Skeletal muscle satellite cell (primary cell): ENCODE results near the gene POLA1.
"Not testable (repeated sequence)": the region's sequence is repeated elsewhere in the genome, so short reads cannot be mapped to it uniquely, and the experiment has no call there.

ENCODE experiments used
- H3K27me3 ChIP-seq: 2 replicates; pipeline ENCODE4 v1.7.0; 2013; ENCODE audit warnings: low read length; ENCODE audit not compliant: control insufficient read depth, insufficient read depth
- H3K36me3 ChIP-seq: 2 replicates; pipeline ENCODE4 v1.7.0; 2013; ENCODE audit warnings: mild to moderate bottlenecking, control low read depth, low read length; ENCODE audit not compliant: insufficient read depth
- H3K4me1 ChIP-seq: 2 replicates; pipeline ENCODE4 v1.7.0; 2013; ENCODE audit warnings: low read length; ENCODE audit not compliant: control insufficient read depth, insufficient read depth
- H3K4me2 ChIP-seq: 2 replicates; pipeline ENCODE4 v1.7.0; 2013; ENCODE audit warnings: mild to moderate bottlenecking, low read length
- H3K4me3 ChIP-seq: 2 replicates; pipeline ENCODE4 v1.7.0; 2013; ENCODE audit warnings: low read length
- H3K9ac ChIP-seq: 2 replicates; pipeline ENCODE4 v1.7.0; 2013; ENCODE audit warnings: mild to moderate bottlenecking, low read depth, low read length, moderate library complexity
- H3K9me3 ChIP-seq: replicated peaks from 2 replicates; pipeline ENCODE4 v1.7.0; 2013; ENCODE audit warnings: mild to moderate bottlenecking, control low read depth, low read length

The POLA1 gene

DNA sequence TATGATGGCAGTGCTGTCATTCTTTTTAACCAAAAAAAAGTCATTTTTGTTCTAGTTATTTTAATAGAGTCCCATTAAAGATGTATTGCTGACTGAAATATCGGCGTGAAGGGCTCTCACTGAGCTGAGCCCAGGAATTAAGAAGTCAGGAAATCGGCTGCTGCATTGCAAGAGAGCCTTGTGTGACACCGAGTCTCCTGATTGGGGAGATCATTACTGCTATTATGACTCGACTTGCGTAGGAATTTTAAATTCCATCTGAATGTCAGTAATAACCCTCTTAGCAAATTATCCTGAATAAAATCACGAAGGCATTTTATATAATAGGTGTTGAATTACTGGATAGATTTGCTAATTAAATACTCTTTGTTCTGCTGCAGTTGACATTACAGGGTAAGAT lies 111.5 kb downstream of the POLA1 start:
- Histone ChIP-seq H3K4me1 (no peaks in the 10 kb centered on the region), H3K27me3 (no peaks in the 10 kb centered on the region), H3K36me3 (no peaks in the 10 kb centered on the region), H3K4me3 (no peak overlapping the region), H3K9ac (no peak overlapping the region), H3K9me3 (no peaks in the 10 kb centered on the region), H3K4me2 (peak overlapping the region; percentile 20)

GRCh38 chrX:24819807-24820206 lies 126.1 kb downstream of the POLA1 start:
- H3K27me3 ChIP-seq, H3K4me2 ChIP-seq, H3K4me3 ChIP-seq, H3K9me3 ChIP-seq, H3K36me3 ChIP-seq, H3K9ac ChIP-seq, H3K4me1 ChIP-seq: not testable (repeated sequence)

GRCh38 chrX:24828147-24828546 lies 134.4 kb downstream of the POLA1 start:
- H3K9me3 ChIP-seq, result no peaks in the 10 kb centered on the region
- no peak overlapping the region for H3K9ac ChIP-seq
- no peaks in the 10 kb centered on the region for H3K36me3 ChIP-seq
- H3K4me2 ChIP-seq, result no peak overlapping the region
- no peaks in the 10 kb centered on the region for H3K27me3 ChIP-seq
- no peak overlapping the region for H3K4me3 ChIP-seq
- no peaks in the 10 kb centered on the region for H3K4me1 ChIP-seq

GRCh38 chrX:24828600-24828999 lies 134.9 kb downstream of the POLA1 start:
- Histone ChIP-seq H3K36me3 (no peaks in the 10 kb centered on the region), H3K4me1 (no peaks in the 10 kb centered on the region), H3K9ac (no peak overlapping the region), H3K27me3 (no peaks in the 10 kb centered on the region), H3K9me3 (no peaks in the 10 kb centered on the region), H3K4me2 (no peak overlapping the region), H3K4me3 (no peak overlapping the region)

GRCh38 chrX:24833695-24834094 lies 140.0 kb downstream of the POLA1 start:
- H3K9me3 ChIP-seq, result no peaks in the 10 kb centered on the region
- no peak overlapping the region for H3K4me2 ChIP-seq
- H3K36me3 ChIP-seq, result no peaks in the 10 kb centered on the region

DNA sequence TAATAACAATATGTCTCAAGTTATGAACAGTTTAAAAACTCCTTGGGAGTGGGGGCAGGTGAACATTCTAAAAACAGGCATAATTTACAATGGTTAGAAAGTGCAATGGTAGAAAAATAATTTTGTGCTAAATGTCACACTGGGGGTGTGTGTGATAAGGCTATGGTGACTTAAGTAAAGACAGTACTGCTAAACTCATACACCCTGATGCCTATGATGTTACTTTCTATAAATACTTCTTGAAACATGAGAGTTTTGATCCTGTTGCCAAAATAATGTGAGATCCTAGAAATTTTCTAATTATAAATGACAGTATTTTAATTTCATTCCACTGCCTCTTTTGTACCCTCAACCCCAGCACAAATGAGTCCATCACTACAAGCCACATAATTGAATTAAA lies 144.2 kb downstream of the POLA1 start:
- no peak overlapping the region for H3K9ac ChIP-seq
- no peaks in the 10 kb centered on the region for H3K36me3 ChIP-seq
- H3K4me3 ChIP-seq, result no peak overlapping the region
- H3K4me1 ChIP-seq, result no peaks in the 10 kb centered on the region
- no peaks in the 10 kb centered on the region for H3K27me3 ChIP-seq
- no peak overlapping the region for H3K4me2 ChIP-seq
- H3K9me3 ChIP-seq, result no peaks in the 10 kb centered on the region

More at GRCh38 chrX:24833695-24834094, 140.0 kb downstream of the POLA1 start:
- no peaks in the 10 kb centered on the region for H3K27me3 ChIP-seq
- no peak overlapping the region for H3K4me3 ChIP-seq
- no peaks in the 10 kb centered on the region for H3K4me1 ChIP-seq
- H3K9ac ChIP-seq, result no peak overlapping the region

- Histone ChIP-seq H3K9ac (no peak overlapping the region), H3K27me3 (no peaks in the 10 kb centered on the region), H3K4me1 (no peaks in the 10 kb centered on the region), H3K4me2 (no peak overlapping the region), H3K9me3 (no peaks in the 10 kb centered on the region), H3K36me3 (no peaks in the 10 kb centered on the region), H3K4me3 (no peak overlapping the region)
Observed at GRCh38 chrX:24838629-24839028, 144.9 kb downstream of the POLA1 start.

- Histone ChIP-seq H3K36me3 (no peaks in the 10 kb centered on the region), H3K4me1 (no peaks in the 10 kb centered on the region), H3K4me2 (no peak overlapping the region), H3K9ac (no peak overlapping the region), H3K9me3 (no peaks in the 10 kb centered on the region), H3K4me3 (no peak overlapping the region), H3K27me3 (no peaks in the 10 kb centered on the region)
Observed at GRCh38 chrX:24839331-24839730, 145.6 kb downstream of the POLA1 start.

GRCh38 chrX:24842486-24842885 lies 148.8 kb downstream of the POLA1 start:
- no peaks in the 10 kb centered on the region for H3K36me3 ChIP-seq
- H3K27me3 ChIP-seq, result no peaks in the 10 kb centered on the region
- no peaks in the 10 kb centered on the region for H3K9me3 ChIP-seq
- no peak overlapping the region for H3K4me3 ChIP-seq
- no peak overlapping the region for H3K4me2 ChIP-seq
- H3K4me1 ChIP-seq, result no peaks in the 10 kb centered on the region
- no peak overlapping the region for H3K9ac ChIP-seq

GRCh38 chrX:24846550-24847150 lies 152.9 kb downstream of the POLA1 start:
- Histone ChIP-seq H3K9ac (no peak overlapping the region), H3K27me3 (no peaks in the 10 kb centered on the region), H3K9me3 (no peaks in the 10 kb centered on the region), H3K36me3 (no peaks in the 10 kb centered on the region), H3K4me1 (no peaks in the 10 kb centered on the region), H3K4me2 (no peak overlapping the region), H3K4me3 (no peak overlapping the region)

GRCh38 chrX:24851289-24851688 lies 157.6 kb downstream of the POLA1 start:
- Histone ChIP-seq H3K27me3 (no peaks in the 10 kb centered on the region), H3K9me3 (no peaks in the 10 kb centered on the region), H3K4me1 (no peaks in the 10 kb centered on the region), H3K4me3 (no peak overlapping the region), H3K36me3 (no peaks in the 10 kb centered on the region), H3K4me2 (no peak overlapping the region), H3K9ac (no peak overlapping the region)

- H3K4me1 ChIP-seq, result no peaks in the 10 kb centered on the region
- H3K9ac ChIP-seq, result no peak overlapping the region
- no peaks in the 10 kb centered on the region for H3K9me3 ChIP-seq
- no peak overlapping the region for H3K4me3 ChIP-seq
- H3K36me3 ChIP-seq, result no peaks in the 10 kb centered on the region
- H3K27me3 ChIP-seq, result no peaks in the 10 kb centered on the region
- H3K4me2 ChIP-seq, result no peak overlapping the region
Observed at GRCh38 chrX:24851780-24852179, 158.1 kb downstream of the POLA1 start.
